ENCODE measurements around the gene EPN2.

- TF ChIP-seq, protein P1, sequence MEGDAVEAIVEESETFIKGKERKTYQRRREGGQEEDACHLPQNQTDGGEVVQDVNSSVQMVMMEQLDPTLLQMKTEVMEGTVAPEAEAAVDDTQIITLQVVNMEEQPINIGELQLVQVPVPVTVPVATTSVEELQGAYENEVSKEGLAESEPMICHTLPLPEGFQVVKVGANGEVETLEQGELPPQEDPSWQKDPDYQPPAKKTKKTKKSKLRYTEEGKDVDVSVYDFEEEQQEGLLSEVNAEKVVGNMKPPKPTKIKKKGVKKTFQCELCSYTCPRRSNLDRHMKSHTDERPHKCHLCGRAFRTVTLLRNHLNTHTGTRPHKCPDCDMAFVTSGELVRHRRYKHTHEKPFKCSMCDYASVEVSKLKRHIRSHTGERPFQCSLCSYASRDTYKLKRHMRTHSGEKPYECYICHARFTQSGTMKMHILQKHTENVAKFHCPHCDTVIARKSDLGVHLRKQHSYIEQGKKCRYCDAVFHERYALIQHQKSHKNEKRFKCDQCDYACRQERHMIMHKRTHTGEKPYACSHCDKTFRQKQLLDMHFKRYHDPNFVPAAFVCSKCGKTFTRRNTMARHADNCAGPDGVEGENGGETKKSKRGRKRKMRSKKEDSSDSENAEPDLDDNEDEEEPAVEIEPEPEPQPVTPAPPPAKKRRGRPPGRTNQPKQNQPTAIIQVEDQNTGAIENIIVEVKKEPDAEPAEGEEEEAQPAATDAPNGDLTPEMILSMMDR (IDR thresholded peaks at IDR 0.05 in 2 of 3, conservative IDR thresholded peaks at IDR 0.05 in 1 of 3; ENCODE audit: borderline replicate concordance in 1 of 3, insufficient read depth in 1 of 3, low read depth in 2 of 3, low read length in 2 of 3) = no peak
- TF ChIP-seq MAX (IDR thresholded peaks at IDR 0.05) = no peak
- TF ChIP-seq SP1 (IDR thresholded peaks at IDR 0.05; ENCODE audit: low read depth) = no peak
- no peak for TF ChIP-seq POLR2A (IDR thresholded peaks at IDR 0.05; ENCODE audit: borderline replicate concordance, extremely low read depth, insufficient read depth, insufficient read length)
- no peak for TF ChIP-seq EZH2phosphoT487 (IDR thresholded peaks at IDR 0.05; ENCODE audit: borderline replicate concordance)
- TF ChIP-seq POLR2AphosphoS5 (IDR thresholded peaks at IDR 0.05; ENCODE audit: low read depth, low read length) = no peak
- TF ChIP-seq RAD21 (IDR thresholded peaks at IDR 0.05; ENCODE audit: low read depth) = no peak
- no peak for TF ChIP-seq CBX3 (IDR thresholded peaks at IDR 0.05; ENCODE audit: low read depth)
- no peak for TF ChIP-seq YY1 (IDR thresholded peaks at IDR 0.05; ENCODE audit: extremely low read depth, insufficient replicate concordance, low read depth, low read length)
Observed at GRCh38 chr17:19322129-19322505, 85.0 kb downstream of the EPN2 start.
